HL-60 (cell line): ENCODE results near the gene NAA10.

ENCODE experiments used
- CTCF ChIP-seq: IDR thresholded peaks from one replicate; pipeline ENCODE4 v1.5.1; 2011; ENCODE audit warnings: low read length, control low read depth, inconsistent platforms; ENCODE audit not compliant: insufficient read depth
- POLR2AphosphoS5 ChIP-seq: IDR thresholded peaks from 2 replicates; pipeline ENCODE4 v1.6.1; 2012; ENCODE audit warnings: low read depth

GRCh38 chrX:153955228-153955732 is 20.4 kb upstream of the NAA10 start:
- no peak for TF ChIP-seq CTCF
- no peak for TF ChIP-seq POLR2AphosphoS5
